ENCODE results near the gene RIMKLB.

GRCh38 chr12:8823565-8824300 is 125.9 kb downstream of the RIMKLB start:
- no peak for TF ChIP-seq POLR2A (IDR thresholded peaks at IDR 0.05)
- TF ChIP-seq CTCF (IDR thresholded peaks at IDR 0.05): peak; percentile 28 to 52 (median 44)
- no peak for TF ChIP-seq POLR2AphosphoS5 (IDR thresholded peaks at IDR 0.05)
- no peak for TF ChIP-seq EP300 (IDR thresholded peaks at IDR 0.05; ENCODE audit: low read depth)

Data from transverse colon (tissue), 4 donors.